Endothelial cell of umbilical vein (primary cell): ENCODE data around the gene SYT14.

Experiments used
- CTCF ChIP-seq, 2 donors: IDR thresholded peaks; 1 replicate in 1 of 2; 2 replicates in 1 of 2; pipeline ENCODE4 v1.5.1; 2011; ENCODE audit warnings: low read length in 2 of 2, mild to moderate bottlenecking in 2 of 2, moderate library complexity in 2 of 2, control low read depth in 1 of 2, inconsistent platforms in 1 of 2, low read depth in 1 of 2; ENCODE audit not compliant: insufficient read depth in 1 of 2; ENCODE audit errors: extremely low read depth in 1 of 2
- MYC ChIP-seq: IDR thresholded peaks from one replicate; pipeline ENCODE4 v1.6.1; 2011; ENCODE audit warnings: mild to moderate bottlenecking, low read depth, low read length
- POLR2A ChIP-seq: IDR thresholded peaks from 2 replicates; pipeline ENCODE4 v1.6.1; 2012; ENCODE audit warnings: low read depth, mild to moderate bottlenecking, control low read depth, low read length
- POLR2AphosphoS5 ChIP-seq: IDR thresholded peaks from 2 replicates; pipeline ENCODE4 v1.6.1; 2012; ENCODE audit warnings: low read depth, mild to moderate bottlenecking, control low read depth, low read length, moderate library complexity; ENCODE audit not compliant: insufficient read depth
- TF ChIP-seq, protein P1 (sequence below): IDR thresholded peaks from 2 replicates; pipeline ENCODE4 v1.6.1; 2011; ENCODE audit not compliant: insufficient read depth, insufficient read length

DNA sequence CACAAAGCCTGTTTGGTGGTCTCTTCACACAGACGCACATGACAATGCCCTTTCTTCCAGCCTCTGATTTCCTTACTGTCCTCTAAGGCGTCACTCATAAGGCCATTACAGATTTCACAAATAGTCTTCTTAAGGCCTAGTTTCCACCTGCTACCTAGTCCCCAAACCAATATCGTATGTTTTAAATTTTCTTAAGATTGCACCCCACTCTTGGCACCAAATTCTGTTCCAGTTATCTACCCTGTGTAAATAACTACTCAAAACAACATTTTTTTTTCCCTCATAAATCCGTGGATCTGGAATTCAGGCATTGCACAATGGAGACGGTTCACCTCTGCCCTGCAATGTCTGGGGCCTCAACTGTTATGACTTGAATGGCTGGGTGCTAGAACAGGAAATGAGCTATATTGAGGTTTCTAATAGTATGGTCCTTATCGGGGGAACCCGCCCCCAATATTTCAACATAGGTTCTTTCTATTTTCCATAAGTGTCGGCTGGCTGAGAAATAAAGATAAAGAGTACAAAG is 257.7 kb downstream of the SYT14 start:
- TF ChIP-seq POLR2A (no peak), CTCF (IDR thresholded peaks at IDR 0.05; ENCODE audit: extremely low read depth in 1 of 2, insufficient read depth in 1 of 2, low read depth in 1 of 2, low read length in 2 of 2) (no peak), MYC (no peak), POLR2AphosphoS5 (no peak)
- TF ChIP-seq, protein P1, sequence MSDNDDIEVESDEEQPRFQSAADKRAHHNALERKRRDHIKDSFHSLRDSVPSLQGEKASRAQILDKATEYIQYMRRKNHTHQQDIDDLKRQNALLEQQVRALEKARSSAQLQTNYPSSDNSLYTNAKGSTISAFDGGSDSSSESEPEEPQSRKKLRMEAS, result no peak
